Keratinocyte (primary cell): ENCODE measurements around the gene DCHS2.

Source experiments
- CTCF ChIP-seq, 3 experiments: IDR thresholded peaks in 1 of 3; conservative IDR thresholded peaks in 1 of 3; optimal IDR thresholded peaks in 1 of 3; 2 replicates in 2 of 3; 3 replicates in 1 of 3; pipeline versions ENCODE3 to v1.5.1; 2011; ENCODE audit warnings: low read length in 3 of 3, mild to moderate bottlenecking in 3 of 3, moderate library complexity in 2 of 3, control low read depth in 1 of 3, inconsistent platforms in 1 of 3; ENCODE audit not compliant: insufficient read depth in 2 of 3; ENCODE audit errors: extremely low read depth in 1 of 3
- EZH2 ChIP-seq: IDR thresholded peaks from one replicate; pipeline ENCODE4 v1.6.1; 2012; ENCODE audit warnings: inconsistent platforms, mild to moderate bottlenecking, low read length, moderate library complexity

- peak; percentile 30 to 61 (median 45) for TF ChIP-seq CTCF (optimal IDR thresholded peaks at IDR 0.05 in 1 of 3, IDR thresholded peaks at IDR 0.05 in 1 of 3, conservative IDR thresholded peaks at IDR 0.05 in 1 of 3; ENCODE audit: extremely low read depth in 1 of 3, insufficient read depth in 2 of 3, low read length in 3 of 3)
- no peak for TF ChIP-seq EZH2
Measured at GRCh38 chr4:154503598-154503997, 12.0 kb upstream of the DCHS2 start.
